Left lung (tissue), 10 donors: ENCODE results near the gene NR2C2AP. TPM values are rescaled to one million over a fixed set of nuclear protein-coding genes. Genes with fewer than 3 reads are reported as not detected.

Experiments used
- ATAC-seq: fragments of 200-7000 bp; cut with Tn5 transposase; one replicate; pipeline ENCODE4 v1.9.1; 2020; ENCODE audit warnings: moderate library complexity
- DNase-seq, 4 donors: peaks; one replicate each; pipeline ENCODE4 v3.0.0-alpha.2; 2013 to 2020
- H3K27ac ChIP-seq, 2 donors: fragments of 200-600 bp; sonication (generic) in 1 of 2; one replicate each; pipeline versions ENCODE4 v1.5.0 to v1.8.0; 2020 to 2021
- H3K27me3 ChIP-seq, 2 donors: fragments of 200-600 bp; sonication (generic) in 1 of 2; one replicate each; pipeline versions ENCODE4 v1.5.0 to v1.8.0; 2020 to 2021
- H3K36me3 ChIP-seq, 2 donors: fragments of 200-600 bp; sonication (generic) in 1 of 2; one replicate each; pipeline versions ENCODE4 v1.5.0 to v1.8.0; 2020 to 2021
- H3K4me1 ChIP-seq, 2 donors: fragments of 200-600 bp; one replicate each; pipeline ENCODE4 v1.8.0; 2021
- H3K4me3 ChIP-seq, 2 donors: fragments of 200-600 bp; sonication (generic) in 1 of 2; one replicate each; pipeline versions ENCODE4 v1.5.0 to v1.8.0; 2020 to 2021; ENCODE audit warnings: mild to moderate bottlenecking in 1 of 2
- H3K9me3 ChIP-seq, 2 donors: fragments of 200-600 bp; sonication (generic) in 1 of 2; one replicate each; pipeline versions ENCODE4 v1.5.0 to v1.8.0; 2020 to 2021
- CTCF ChIP-seq, 2 donors: fragments of 200-600 bp; sonication (generic) in 1 of 2; IDR thresholded peaks; one replicate each; pipeline versions ENCODE4 v1.5.0 to v1.8.0; 2021; ENCODE audit warnings: antibody characterized with exemption in 2 of 2
- intact Hi-C, 2 donors: fragments of 100-400 bp; cut with DNase I; formaldehyde crosslinking; loops; one replicate each; pipeline versions ENCODE4 v1.11.2 to v1.14.2; 2022
- polyA plus RNA-seq, 6 donors: library from polyadenylated mRNA; unstranded; fragments of 120-200 nt; gene quantifications; one replicate each; pipeline ENCODE4 v1.2.1, GENCODE V29; 2013; ENCODE audit not compliant: insufficient read length in 6 of 6
- total RNA-seq, 2 donors: library from RNA; stranded (reverse); fragmentation: NEBNext Ultra II Directional; extraction: Animal tissue kit (Norgen Biotek cat#: 25700); gene quantifications; one replicate each; pipeline ENCODE4 v1.2.1, GENCODE V29; 2021
- donor health status: DM: no; HTN: yes; CAD: no.
- donor health status: DM: no; HTN: no; CAD: no.

The NR2C2AP gene
- total and polyA plus RNA-seq, 8 donors = 10.4 to 22.3 (median 11.9) TPM

GRCh38 chr19:19191768-19192077, 11.5 kb downstream of the NR2C2AP start:
- Histone ChIP-seq H3K27ac (peak overlapping the region; percentile 99 to 100), H3K4me3 (peak overlapping the region; percentile 86 to 94), H3K36me3 (peaks cover 0 to 16% of the 10 kb centered on the region in 2 donors), H3K9me3 (no peaks in the 10 kb centered on the region), H3K27me3 (no peaks in the 10 kb centered on the region), H3K4me1 (peaks cover 16 to 68% of the 10 kb centered on the region in 2 donors)
- no peak for DNase-seq
- TF ChIP-seq CTCF (IDR thresholded peaks at IDR 0.05) = no peak
- no peak for ATAC-seq
- intact Hi-C loops = no loop called here

- ATAC-seq = no peak
- H3K4me3 ChIP-seq = no peak overlapping the region
- intact Hi-C loops = no loop called here
- H3K9me3 ChIP-seq = no peaks in the 10 kb centered on the region
- TF ChIP-seq CTCF (IDR thresholded peaks at IDR 0.05) = no peak
- H3K36me3 ChIP-seq = peaks cover 0 to 44% of the 10 kb centered on the region in 2 donors
- H3K27me3 ChIP-seq = no peaks in the 10 kb centered on the region
- peaks cover 5 to 72% of the 10 kb centered on the region in 2 donors for H3K4me1 ChIP-seq
- H3K27ac ChIP-seq = peak overlapping the region in 1 of 2 donors; percentile 95
- no peak for DNase-seq
Measured at GRCh38 chr19:19186742-19187141, 16.5 kb downstream of the NR2C2AP start.

GRCh38 chr19:19185853-19186740, 17.1 kb downstream of the NR2C2AP start:
- Histone ChIP-seq H3K9me3 (no peaks in the 10 kb centered on the region), H3K27ac (peak overlapping the region in 1 of 2 donors; percentile 95)
- intact Hi-C loops = no loop called here

GRCh38 chr19:19181488-19181998, 21.7 kb downstream of the NR2C2AP start:
- no peak for TF ChIP-seq CTCF (IDR thresholded peaks at IDR 0.05)

More at GRCh38 chr19:19185853-19186740, 17.1 kb downstream of the NR2C2AP start:
- peak; percentile 38 to 57 for TF ChIP-seq CTCF (IDR thresholded peaks at IDR 0.05)
- peak; percentile 78 for ATAC-seq
- Histone ChIP-seq H3K36me3 (peaks cover 0 to 50% of the 10 kb centered on the region in 2 donors), H3K27me3 (no peaks in the 10 kb centered on the region), H3K4me3 (no peak overlapping the region), H3K4me1 (peaks cover 2 to 67% of the 10 kb centered on the region in 2 donors)
- DNase-seq = peak in 1 of 4 donors; percentile 60

More at GRCh38 chr19:19181488-19181998, 21.7 kb downstream of the NR2C2AP start:
- H3K27ac ChIP-seq = peak overlapping the region in 1 of 2 donors; percentile 68
- peaks cover 0 to 88% of the 10 kb centered on the region in 2 donors for H3K36me3 ChIP-seq
- no peak for DNase-seq
- H3K27me3 ChIP-seq = no peaks in the 10 kb centered on the region
- H3K4me1 ChIP-seq = peaks cover 0 to 22% of the 10 kb centered on the region in 2 donors
- intact Hi-C loops = no loop called here
- H3K4me3 ChIP-seq = no peak overlapping the region
- ATAC-seq = no peak
- H3K9me3 ChIP-seq = peaks cover 0 to 4% of the 10 kb centered on the region in 2 donors
